H1 (cell line): ENCODE data around the gene SMYD3. TPM values are rescaled to one million over a fixed set of nuclear protein-coding genes. Genes with fewer than 3 reads are reported as not detected.

ENCODE experiments used
- CTCF ChIA-PET: fragments of 300-600 bp; sonication (Branson Sonifier 250); formaldehyde crosslinking; loops from one replicate; lab custom pipeline; 2021; ENCODE audit not compliant: partially characterized antibody; lab: Charles Lee
- POLR2A ChIA-PET: fragments of 300-600 bp; sonication (Branson Sonifier 250); formaldehyde crosslinking; loops from one replicate; lab custom pipeline; 2021; ENCODE audit warnings: inconsistent platforms; ENCODE audit not compliant: partially characterized antibody; lab: Charles Lee
- DNase-seq, 2 experiments: peaks; one replicate each; pipeline versions ENCODE4 v3.0.0 to v3.0.0-alpha.2; 2010 to 2022; ENCODE audit warnings: low spot score in 2 of 2, low read depth in 1 of 2, mixed read lengths in 1 of 2
- FAIRE-seq: peaks from 2 replicates; lab custom pipeline; 2011; peaks lifted over from hg19 to GRCh38; lab: Jason Lieb, UNC
- H2AFZ ChIP-seq: 2 replicates; pipeline ENCODE4 v1.8.1; 2012; ENCODE audit warnings: low read length, inconsistent platforms
- H2AK5ac ChIP-seq: 2 replicates; pipeline ENCODE4 v1.6.1; 2013; ENCODE audit warnings: low read depth, low read length
- H2BK120ac ChIP-seq: replicated peaks from 2 replicates; pipeline ENCODE3; 2013; ENCODE audit warnings: low read depth, low read length, inconsistent platforms
- H2BK12ac ChIP-seq: 2 replicates; pipeline ENCODE4 v1.6.1; 2013; ENCODE audit warnings: low read depth, low read length
- H2BK15ac ChIP-seq: 2 replicates; pipeline ENCODE4 v1.6.1; 2013; ENCODE audit warnings: low read length
- H2BK20ac ChIP-seq: 2 replicates; pipeline ENCODE4 v1.6.1; 2013; ENCODE audit warnings: low read length
- H2BK5ac ChIP-seq: 2 replicates; pipeline ENCODE4 v1.6.1; 2013; ENCODE audit warnings: low read depth, low read length
- H3K14ac ChIP-seq: 2 replicates; pipeline ENCODE4 v1.6.1; 2013; ENCODE audit warnings: inconsistent platforms; ENCODE audit not compliant: insufficient read length
- H3K18ac ChIP-seq: 2 replicates; pipeline ENCODE4 v1.6.1; 2013; ENCODE audit warnings: low read length; ENCODE audit errors: extremely low read depth
- H3K23ac ChIP-seq: 2 replicates; pipeline ENCODE4 v1.6.1; 2013; ENCODE audit warnings: inconsistent platforms; ENCODE audit not compliant: insufficient read length
- H3K23me2 ChIP-seq: 2 replicates; pipeline ENCODE4 v1.6.1; 2013; ENCODE audit warnings: low read depth, low read length
- H3K27ac ChIP-seq: 2 replicates; pipeline ENCODE4 v1.6.1; 2011; ENCODE audit warnings: low read depth, low read length, inconsistent platforms
- H3K27me3 ChIP-seq, 4 experiments: replicated peaks in 1 of 4; 1 replicate in 1 of 4; 2 replicates in 3 of 4; pipeline versions ENCODE4 v1.6.1 to v1.8.1; 2011 to 2013; ENCODE audit warnings: low read length in 3 of 4, mild to moderate bottlenecking in 3 of 4, inconsistent platforms in 2 of 4, mixed read lengths in 2 of 4, moderate library complexity in 1 of 4; ENCODE audit not compliant: control insufficient read depth in 3 of 4, insufficient read depth in 3 of 4; ENCODE audit errors: extremely low read depth in 1 of 4
- H3K36me3 ChIP-seq, 4 experiments: 2 replicates each; pipeline versions ENCODE4 v1.6.1 to v1.8.1; 2011 to 2013; ENCODE audit warnings: mild to moderate bottlenecking in 4 of 4, low read length in 3 of 4, moderate library complexity in 2 of 4, control low read depth in 1 of 4, inconsistent platforms in 1 of 4; ENCODE audit not compliant: insufficient read depth in 4 of 4, control insufficient read depth in 2 of 4
- H3K4ac ChIP-seq: replicated peaks from 2 replicates; pipeline ENCODE3; 2013; ENCODE audit warnings: low read length, low read depth, mixed read lengths, inconsistent platforms; ENCODE audit not compliant: insufficient read length
- H3K4me1 ChIP-seq, 4 experiments: replicated peaks in 1 of 4; 1 replicate in 1 of 4; 2 replicates in 3 of 4; pipeline versions ENCODE4 v1.6.1 to v1.8.1; 2011 to 2013; ENCODE audit warnings: low read length in 3 of 4, inconsistent platforms in 2 of 4, mixed read lengths in 1 of 4; ENCODE audit not compliant: insufficient read depth in 4 of 4, control insufficient read depth in 3 of 4
- H3K4me2 ChIP-seq, 2 experiments: 2 replicates each; pipeline versions ENCODE4 v1.6.1 to v1.8.1; 2011 to 2013; ENCODE audit warnings: low read depth in 2 of 2, low read length in 2 of 2, control low read depth in 1 of 2, inconsistent platforms in 1 of 2, mild to moderate bottlenecking in 1 of 2; ENCODE audit not compliant: insufficient read depth in 1 of 2
- H3K4me3 ChIP-seq, 4 experiments: fragments of 200-600, 300-600 bp in 1 of 4; sonication (generic), shearing (Covaris generic), sonication (Bioruptor Twin) in 1 of 4; 2 replicates each; pipeline versions ENCODE4 v1.5.1 to v1.8.1; 2011 to 2016; ENCODE audit warnings: low read length in 4 of 4, low read depth in 3 of 4, control low read depth in 2 of 4, inconsistent platforms in 2 of 4, mild to moderate bottlenecking in 2 of 4, mixed read lengths in 1 of 4, moderate library complexity in 1 of 4; ENCODE audit not compliant: insufficient read depth in 2 of 4; ENCODE audit errors: extremely low read depth in 1 of 4
- H3K56ac ChIP-seq: replicated peaks from 2 replicates; pipeline ENCODE3; 2013; ENCODE audit warnings: low read depth, mild to moderate bottlenecking, mixed read lengths, low read length, inconsistent platforms; ENCODE audit not compliant: insufficient read length
- H3K79me1 ChIP-seq: 2 replicates; pipeline ENCODE4 v1.6.1; 2013; ENCODE audit warnings: low read depth, low read length, control low read depth
- H3K79me2 ChIP-seq, 2 experiments: 2 replicates each; pipeline versions ENCODE4 v1.6.1 to v1.8.1; 2012 to 2013; ENCODE audit warnings: low read length in 2 of 2, mild to moderate bottlenecking in 2 of 2, inconsistent platforms in 1 of 2; ENCODE audit not compliant: insufficient read depth in 2 of 2, control insufficient read depth in 1 of 2
- H3K9ac ChIP-seq, 4 experiments: replicated peaks in 1 of 4; 1 replicate in 1 of 4; 2 replicates in 3 of 4; pipeline versions ENCODE4 v1.6.1 to v1.8.1; 2011 to 2013; ENCODE audit warnings: low read depth in 3 of 4, low read length in 3 of 4, control low read depth in 2 of 4, mild to moderate bottlenecking in 2 of 4, moderate library complexity in 2 of 4, inconsistent platforms in 1 of 4; ENCODE audit errors: extremely low read depth in 1 of 4
- H3K9me3 ChIP-seq, 2 experiments: 2 replicates each; pipeline versions ENCODE4 v1.6.1 to v1.8.1; 2012 to 2013; ENCODE audit warnings: mild to moderate bottlenecking in 2 of 2, moderate library complexity in 2 of 2, control low read depth in 1 of 2, inconsistent platforms in 1 of 2, low read depth in 1 of 2, low read length in 1 of 2, mixed read lengths in 1 of 2; ENCODE audit not compliant: insufficient read depth in 2 of 2
- H4K20me1 ChIP-seq, 2 experiments: replicated peaks in 1 of 2; 2 replicates each; pipeline versions ENCODE3 to v1.8.1; 2011 to 2013; ENCODE audit warnings: inconsistent platforms in 2 of 2, low read length in 2 of 2, mild to moderate bottlenecking in 1 of 2; ENCODE audit not compliant: insufficient read depth in 2 of 2, control insufficient read depth in 1 of 2
- H4K5ac ChIP-seq: 2 replicates; pipeline ENCODE4 v1.6.1; 2013; ENCODE audit warnings: low read length, low read depth, mixed read lengths, inconsistent platforms; ENCODE audit not compliant: insufficient read length
- H4K8ac ChIP-seq: 2 replicates; pipeline ENCODE4 v1.8.0; 2013; ENCODE audit warnings: mild to moderate bottlenecking, moderate library complexity, low read length, inconsistent platforms; ENCODE audit not compliant: insufficient read depth; ENCODE audit errors: extremely low read depth
- H4K91ac ChIP-seq: replicated peaks from 2 replicates; pipeline ENCODE3; 2013; ENCODE audit warnings: low read length, mixed read lengths, inconsistent platforms; ENCODE audit not compliant: insufficient read length
- BCL11A ChIP-seq, 2 experiments: IDR thresholded peaks; one replicate each; pipeline ENCODE4 v1.6.1; 2011; ENCODE audit warnings: low read depth in 2 of 2, low read length in 2 of 2, mild to moderate bottlenecking in 2 of 2
- CBX8 ChIP-seq: fragments of 300-800, 300-1000 bp; sonication (generic); IDR thresholded peaks from 2 replicates; pipeline ENCODE4 v1.7.1; 2016; ENCODE audit warnings: low read depth, low read length, borderline replicate concordance
- SIRT6 ChIP-seq: IDR thresholded peaks from one replicate; pipeline ENCODE4 v1.7.1; 2012; ENCODE audit warnings: low read length, inconsistent platforms
- TBP ChIP-seq: IDR thresholded peaks from 2 replicates; pipeline ENCODE4 v1.6.1; 2011; ENCODE audit warnings: low read depth, low read length, improper control_type of control experiment
- WGBS, 2 experiments: shearing (Covaris generic) in 1 of 2; methylation state at CpG; one replicate each; pipeline versions ENCODE4 v1.1.6 to v1.1.7; 2013 to 2015; ENCODE audit warnings: low lambda C conversion rate in 2 of 2, mixed read lengths in 2 of 2, inconsistent platforms in 1 of 2, low coverage in 1 of 2, missing lambda C conversion rate in 1 of 2; ENCODE audit not compliant: insufficient replicate concordance in 2 of 2, insufficient coverage in 1 of 2, insufficient read length in 1 of 2; ENCODE audit errors: extremely low coverage in 1 of 2, missing lambda C conversion rate in 1 of 2; 5-methylcytosine and 5-hydroxymethylcytosine counted together
- polyA plus RNA-seq, 7 experiments: library from polyadenylated mRNA; depleted of rRNA in 3 of 7; stranded (reverse) in 5 of 7; unstranded in 2 of 7; fragments of >200 nt in 5 of 7; fragments of 200-250 nt in 2 of 7; gene quantifications; 1 replicate in 5 of 7; 2 replicates in 1 of 7; 4 replicates in 1 of 7; pipeline versions ENCODE4 v1.2.1 to v1.2.3, GENCODE V29; 2011 to 2013; ENCODE audit warnings: missing spikeins in 2 of 7, mixed read lengths in 2 of 7
- total RNA-seq: library from RNA; stranded (reverse); fragmentation: NEBNext Ultra II Directional; extraction: Animal tissue kit (Norgen Biotek cat#: 25700); gene quantifications from 2 replicates; pipeline ENCODE4 v1.2.1, GENCODE V29; 2021

The SMYD3 gene
- total and polyA plus RNA-seq, 2 of the 8 experiments (the other 6 are each of a cell fraction or from before 2014, with no cell fraction given) = 17.3 to 25.4 TPM

- H4K8ac ChIP-seq = no peak overlapping the region
- H3K9me3 ChIP-seq = no peaks in the 10 kb centered on the region
- 79% methylated on average over 9 of the region's 9 CpGs; no CpG with 5 or more reads in 1 of the 2 experiments for WGBS, 2 experiments
- no peak overlapping the region for H2BK12ac ChIP-seq
- no peaks in the 10 kb centered on the region for H3K23me2 ChIP-seq
- no peak overlapping the region for H2BK15ac ChIP-seq
- H3K79me2 ChIP-seq = no peaks in the 10 kb centered on the region
- H3K9ac ChIP-seq = no peak overlapping the region
- ChIA-PET POLR2A (no interaction called here), CTCF (interaction anchor here (1.4 to 1.6 kb wide), 2 partner anchors 34 to 172 kb away, joined by 3 to 4 read pairs; no protein-coding TSS in a partner anchor)
- FAIRE-seq = no peak
- no peak overlapping the region for H2BK20ac ChIP-seq
- H4K91ac ChIP-seq = no peak overlapping the region
- no peak overlapping the region for H3K56ac ChIP-seq
- no peaks in the 10 kb centered on the region for H4K20me1 ChIP-seq
- H3K4me1 ChIP-seq = no peaks in the 10 kb centered on the region
- no peaks in the 10 kb centered on the region for H3K79me1 ChIP-seq
- no peak overlapping the region for H2AK5ac ChIP-seq
- H3K4ac ChIP-seq = no peak overlapping the region
- TF ChIP-seq SIRT6 (no peak), CBX8 (no peak), TBP (no peak), BCL11A (IDR thresholded peaks at IDR 0.05; ENCODE audit: low read depth in 2 of 2, low read length in 2 of 2) (no peak)
- TF ChIP-seq, all 59 proteins: peak for 0
- no peak overlapping the region for H3K14ac ChIP-seq
- H2BK120ac ChIP-seq = no peak overlapping the region
- H3K23ac ChIP-seq = no peak overlapping the region
- H3K18ac ChIP-seq = no peak overlapping the region
- no peak overlapping the region for H3K4me3 ChIP-seq
- no peak overlapping the region for H4K5ac ChIP-seq
- H3K36me3 ChIP-seq = no peaks in the 10 kb centered on the region
- no peak overlapping the region for H3K27ac ChIP-seq
- no peak for DNase-seq
- H2AFZ ChIP-seq = no peak overlapping the region
- H3K27me3 ChIP-seq = no peaks in the 10 kb centered on the region
- H2BK5ac ChIP-seq = no peak overlapping the region
- H3K4me2 ChIP-seq = no peak overlapping the region
Measured at GRCh38 chr1:245831518-245831917, 675.6 kb downstream of the SMYD3 start.
